ENCODE results near the gene ADAMTS6.

- no peak for TF ChIP-seq CTCF (IDR thresholded peaks at IDR 0.05; ENCODE audit: low read depth, low read length, poor library complexity, severe bottlenecking)
- TF ChIP-seq EZH2phosphoT487 (IDR thresholded peaks at IDR 0.05; ENCODE audit: borderline replicate concordance, low read length) = no peak
Observed at GRCh38 chr5:65191554-65192135, 290.1 kb downstream of the ADAMTS6 start.
